Heart left ventricle (tissue), 13 donors: ENCODE measurements around the gene FGD3.

Experiments
- POLR2A ChIP-seq, 2 donors: fragments of 450-650 bp; IDR thresholded peaks; one replicate each; pipeline ENCODE4 v1.6.1; 2017; ENCODE audit warnings: antibody characterized with exemption in 2 of 2, mild to moderate bottlenecking in 2 of 2, moderate library complexity in 2 of 2
- TF ChIP-seq, protein P1 (sequence below), 12 donors: fragments of 200-600 bp; sonication (generic) in 4 of 12; IDR thresholded peaks; one replicate each; pipeline versions ENCODE4 v1.5.0 to v1.8.0; 2018 to 2022; ENCODE audit warnings: antibody characterized with exemption in 12 of 12, mild to moderate bottlenecking in 5 of 12
- donor health status: ischemic (EF 13 %, LVEDD 7.1; RV severe dilation, severe dysfunction).
- donor health status: DM: no; HTN: yes; CAD: no.
- donor health status: DM: no; HTN: no; CAD: no.
- donor health status: ischemic (EF 25% LVEDD 6.9; RV normal size, moderate dysfunction).
- donor health status: ischemic (EF 25% LVEDD 5.7; RV mildly dilated, moderate dysfunction).
- donor health status: ischemic (EF 35%, LVEDD 5.7; RV mildly dilated, moderate dysfunction).
- donor health status: nonischemic (EF 11% LVEDD 7.7; RV severe dilation, severe dysfunction).
- donor health status: DM: yes; HTN: yes; CAD: no.
- donor health status: PGD.
- donor health status: ischemic (EF 29% LVEDD 5.4; RV normal size, mild dysfunction).
- donor health status: nonischemic (EF 23%, LVEDD 6.1; RV moderate dilation, normal function).

- TF ChIP-seq, protein P1, sequence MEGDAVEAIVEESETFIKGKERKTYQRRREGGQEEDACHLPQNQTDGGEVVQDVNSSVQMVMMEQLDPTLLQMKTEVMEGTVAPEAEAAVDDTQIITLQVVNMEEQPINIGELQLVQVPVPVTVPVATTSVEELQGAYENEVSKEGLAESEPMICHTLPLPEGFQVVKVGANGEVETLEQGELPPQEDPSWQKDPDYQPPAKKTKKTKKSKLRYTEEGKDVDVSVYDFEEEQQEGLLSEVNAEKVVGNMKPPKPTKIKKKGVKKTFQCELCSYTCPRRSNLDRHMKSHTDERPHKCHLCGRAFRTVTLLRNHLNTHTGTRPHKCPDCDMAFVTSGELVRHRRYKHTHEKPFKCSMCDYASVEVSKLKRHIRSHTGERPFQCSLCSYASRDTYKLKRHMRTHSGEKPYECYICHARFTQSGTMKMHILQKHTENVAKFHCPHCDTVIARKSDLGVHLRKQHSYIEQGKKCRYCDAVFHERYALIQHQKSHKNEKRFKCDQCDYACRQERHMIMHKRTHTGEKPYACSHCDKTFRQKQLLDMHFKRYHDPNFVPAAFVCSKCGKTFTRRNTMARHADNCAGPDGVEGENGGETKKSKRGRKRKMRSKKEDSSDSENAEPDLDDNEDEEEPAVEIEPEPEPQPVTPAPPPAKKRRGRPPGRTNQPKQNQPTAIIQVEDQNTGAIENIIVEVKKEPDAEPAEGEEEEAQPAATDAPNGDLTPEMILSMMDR (IDR thresholded peaks at IDR 0.05) = no peak
- no peak for TF ChIP-seq POLR2A (IDR thresholded peaks at IDR 0.05)
These were observed 95.8 kb downstream of the FGD3 start for GRCh38 chr9:93043122-93043521.
